ENCODE measurements around the gene IRF3.

GRCh38 chr19:49658566-49659442 is 6.9 kb downstream of the IRF3 start:
- TF ChIP-seq POLR2A (IDR thresholded peaks at IDR 0.05) = no peak
- no peak for TF ChIP-seq CTCF (IDR thresholded peaks at IDR 0.05)
